ENCODE measurements around the gene CHCHD4. TPM values are rescaled to one million over a fixed set of nuclear protein-coding genes. Genes with fewer than 3 reads are reported as not detected.

Gene CHCHD4
- total RNA-seq, 1 donor from 2014 or later = 20.7 TPM

DNA sequence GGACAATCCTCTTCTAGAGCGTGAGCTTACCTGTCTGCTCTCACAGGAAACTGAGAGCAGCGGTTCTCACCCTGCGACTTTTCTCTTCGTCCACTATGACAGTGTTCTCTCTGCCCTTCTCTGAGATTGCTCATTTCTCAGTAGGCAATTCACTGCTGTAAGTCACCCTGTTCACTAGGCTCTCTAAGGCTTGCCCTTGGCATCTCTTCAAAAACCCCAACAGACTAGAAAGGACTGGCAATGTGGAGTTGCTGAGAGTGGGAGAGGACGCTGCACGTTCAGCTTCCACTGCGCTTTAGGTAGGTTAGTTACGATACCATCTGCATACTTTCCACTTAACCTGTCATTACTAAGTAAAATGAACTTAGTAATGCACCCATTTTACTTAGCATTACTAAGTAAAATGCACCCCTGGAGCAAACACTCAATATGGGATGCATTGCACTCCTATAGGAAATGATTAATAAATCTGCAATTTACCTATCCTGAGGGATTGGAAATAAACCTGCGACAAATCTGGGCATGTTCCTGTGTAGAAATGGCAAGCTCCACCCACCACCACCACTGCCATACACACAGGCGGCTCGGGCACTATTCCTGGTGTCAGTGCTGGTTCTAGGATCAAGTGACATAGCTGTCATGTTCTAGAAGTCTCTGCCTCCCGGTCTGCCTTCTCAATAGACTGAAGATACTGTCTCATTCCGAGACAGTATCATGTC lies 32.3 kb upstream of the CHCHD4 start:
- Histone ChIP-seq H3K36me3 (ENCODE audit: control insufficient read depth, insufficient read depth, low read length) (no peaks in the 10 kb centered on the region), H3K4me3 (ENCODE audit: low read depth, low read length) (no peak overlapping the region), H3K27me3 (ENCODE audit: control insufficient read depth, insufficient read depth, low read length) (no peaks in the 10 kb centered on the region)
- TF ChIP-seq, protein P1, sequence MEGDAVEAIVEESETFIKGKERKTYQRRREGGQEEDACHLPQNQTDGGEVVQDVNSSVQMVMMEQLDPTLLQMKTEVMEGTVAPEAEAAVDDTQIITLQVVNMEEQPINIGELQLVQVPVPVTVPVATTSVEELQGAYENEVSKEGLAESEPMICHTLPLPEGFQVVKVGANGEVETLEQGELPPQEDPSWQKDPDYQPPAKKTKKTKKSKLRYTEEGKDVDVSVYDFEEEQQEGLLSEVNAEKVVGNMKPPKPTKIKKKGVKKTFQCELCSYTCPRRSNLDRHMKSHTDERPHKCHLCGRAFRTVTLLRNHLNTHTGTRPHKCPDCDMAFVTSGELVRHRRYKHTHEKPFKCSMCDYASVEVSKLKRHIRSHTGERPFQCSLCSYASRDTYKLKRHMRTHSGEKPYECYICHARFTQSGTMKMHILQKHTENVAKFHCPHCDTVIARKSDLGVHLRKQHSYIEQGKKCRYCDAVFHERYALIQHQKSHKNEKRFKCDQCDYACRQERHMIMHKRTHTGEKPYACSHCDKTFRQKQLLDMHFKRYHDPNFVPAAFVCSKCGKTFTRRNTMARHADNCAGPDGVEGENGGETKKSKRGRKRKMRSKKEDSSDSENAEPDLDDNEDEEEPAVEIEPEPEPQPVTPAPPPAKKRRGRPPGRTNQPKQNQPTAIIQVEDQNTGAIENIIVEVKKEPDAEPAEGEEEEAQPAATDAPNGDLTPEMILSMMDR (IDR thresholded peaks at IDR 0.05; ENCODE audit: insufficient read depth, low read length, poor library complexity, severe bottlenecking) = no peak
- no peak for DNase-seq (ENCODE audit: low read depth)

DNA sequence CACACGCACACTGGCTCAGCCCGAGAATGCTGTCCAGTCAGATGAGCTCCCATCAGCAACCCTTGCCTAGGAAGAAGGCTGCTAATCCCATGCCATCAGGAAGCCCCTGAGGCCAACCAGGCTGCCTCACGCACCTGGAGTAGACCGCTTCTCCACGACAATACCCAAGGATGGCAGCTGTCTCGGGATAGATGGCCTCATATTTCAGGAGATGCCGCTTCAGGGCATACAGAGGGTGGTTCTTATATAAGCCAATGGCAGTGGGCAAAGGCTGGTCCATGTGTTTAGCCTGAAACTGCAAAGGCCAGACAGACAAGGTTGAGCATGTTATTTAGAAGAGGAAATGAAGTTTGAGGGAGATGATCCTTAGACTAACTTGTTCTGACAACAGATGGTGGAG lies 31.5 kb upstream of the CHCHD4 start:
- Histone ChIP-seq H3K4me3 (ENCODE audit: low read depth, low read length) (no peak overlapping the region), H3K36me3 (ENCODE audit: control insufficient read depth, insufficient read depth, low read length) (peaks cover 1% of the 10 kb centered on the region), H3K27me3 (ENCODE audit: control insufficient read depth, insufficient read depth, low read length) (no peaks in the 10 kb centered on the region)
- no peak for DNase-seq (ENCODE audit: low read depth)
- TF ChIP-seq, protein P1 (IDR thresholded peaks at IDR 0.05; ENCODE audit: insufficient read depth, low read length, poor library complexity, severe bottlenecking) = no peak

DNA sequence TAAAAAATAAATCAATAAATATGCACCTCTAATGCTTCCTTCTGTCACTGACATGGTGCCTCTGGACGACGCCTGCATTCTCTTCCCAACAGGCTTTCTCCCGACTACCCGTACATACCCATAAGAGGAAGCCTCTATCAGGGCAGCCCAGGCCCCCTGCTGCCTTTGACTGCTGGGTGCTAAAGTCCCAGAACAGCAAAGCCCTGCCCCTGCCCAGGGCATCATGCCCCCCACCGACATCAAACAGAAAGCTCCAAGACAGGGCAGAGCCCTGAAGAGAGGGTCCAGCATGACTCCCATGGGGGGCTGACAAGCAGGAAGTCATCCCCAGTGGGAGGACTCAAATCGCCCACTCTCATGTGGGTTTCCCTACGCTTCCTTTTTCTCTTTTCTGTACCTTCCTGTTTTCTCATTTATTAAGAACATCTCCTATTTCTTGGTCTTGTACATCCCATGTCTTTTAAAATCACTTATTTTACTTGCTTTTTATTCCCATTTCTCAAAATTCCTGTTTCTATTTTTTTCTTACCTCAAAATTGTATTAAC lies 30.3 kb upstream of the CHCHD4 start:
- Histone ChIP-seq H3K4me3 (ENCODE audit: low read depth, low read length) (no peak overlapping the region), H3K27me3 (ENCODE audit: control insufficient read depth, insufficient read depth, low read length) (no peaks in the 10 kb centered on the region), H3K36me3 (ENCODE audit: control insufficient read depth, insufficient read depth, low read length) (peaks cover 3% of the 10 kb centered on the region)
- DNase-seq (ENCODE audit: low read depth) = no peak
- TF ChIP-seq, protein P1 (IDR thresholded peaks at IDR 0.05; ENCODE audit: insufficient read depth, low read length, poor library complexity, severe bottlenecking) = no peak

DNA sequence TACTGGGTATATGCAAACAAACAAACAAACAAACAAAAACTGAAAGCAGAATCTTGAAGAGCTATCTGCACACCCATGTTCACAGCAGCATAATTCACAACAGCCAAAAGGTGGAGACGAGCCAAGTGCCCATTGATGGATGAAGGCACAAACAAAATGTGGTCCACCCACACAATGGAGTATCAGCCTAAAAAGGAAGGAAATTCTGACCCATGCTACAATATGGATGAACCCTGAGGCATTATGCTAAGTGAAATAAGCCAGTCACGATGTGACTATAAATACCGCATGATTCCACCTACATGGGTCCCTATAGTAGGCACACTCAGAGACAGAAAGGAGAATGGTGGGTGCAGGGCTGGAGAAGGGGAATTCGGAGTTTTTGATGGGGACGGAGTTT lies 29.6 kb upstream of the CHCHD4 start:
- TF ChIP-seq, protein P1 (IDR thresholded peaks at IDR 0.05; ENCODE audit: insufficient read depth, low read length, poor library complexity, severe bottlenecking) = no peak
- Histone ChIP-seq H3K36me3 (ENCODE audit: control insufficient read depth, insufficient read depth, low read length) (peaks cover 3% of the 10 kb centered on the region), H3K27me3 (ENCODE audit: control insufficient read depth, insufficient read depth, low read length) (no peaks in the 10 kb centered on the region), H3K4me3 (ENCODE audit: low read depth, low read length) (no peak overlapping the region)
- DNase-seq (ENCODE audit: low read depth) = no peak

DNA sequence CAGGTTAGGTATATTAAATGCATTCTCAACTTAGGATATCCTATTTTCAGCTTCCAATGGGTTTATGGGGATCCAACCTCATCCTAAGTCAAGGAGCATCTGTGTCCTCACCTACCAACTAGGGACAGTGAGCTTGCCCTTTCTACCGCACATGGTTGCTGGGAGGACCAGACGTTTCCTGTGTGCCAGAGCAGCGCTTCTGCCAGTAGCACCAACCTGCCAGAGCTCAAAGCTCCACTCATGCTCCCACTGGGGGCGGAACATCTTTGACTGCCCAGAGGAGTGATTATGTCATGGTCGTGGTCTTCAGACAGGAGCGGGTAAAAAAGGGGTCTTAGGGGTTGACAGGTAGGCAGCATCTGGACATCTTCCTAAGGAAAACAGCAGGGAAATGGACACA lies 29.0 kb upstream of the CHCHD4 start:
- TF ChIP-seq, protein P1 (IDR thresholded peaks at IDR 0.05; ENCODE audit: insufficient read depth, low read length, poor library complexity, severe bottlenecking) = no peak
- peaks cover 3% of the 10 kb centered on the region for H3K36me3 ChIP-seq (ENCODE audit: control insufficient read depth, insufficient read depth, low read length)

DNA sequence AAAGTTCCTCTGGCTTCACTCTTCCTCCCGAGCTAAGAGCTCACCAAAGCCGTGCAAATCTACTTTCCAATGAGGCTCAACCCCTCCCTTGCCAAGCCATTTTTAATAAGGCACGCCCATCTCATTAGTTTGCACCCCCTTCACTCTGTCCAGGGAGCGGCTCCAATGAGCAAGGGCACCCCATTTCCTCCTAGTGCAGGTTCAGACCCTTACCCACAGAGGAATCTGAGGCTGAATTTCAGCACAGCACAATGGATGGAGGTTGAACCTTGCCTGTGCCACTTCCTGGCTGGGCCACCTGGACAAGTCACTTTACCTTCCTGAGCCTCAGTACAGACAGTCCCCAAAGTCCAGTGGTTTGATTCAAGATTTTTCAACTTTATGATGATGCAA lies 28.3 kb upstream of the CHCHD4 start:
- TF ChIP-seq, protein P1 (IDR thresholded peaks at IDR 0.05; ENCODE audit: insufficient read depth, low read length, poor library complexity, severe bottlenecking) = no peak
- peaks cover 3% of the 10 kb centered on the region for H3K36me3 ChIP-seq (ENCODE audit: control insufficient read depth, insufficient read depth, low read length)
- no peaks in the 10 kb centered on the region for H3K27me3 ChIP-seq (ENCODE audit: control insufficient read depth, insufficient read depth, low read length)
- no peak overlapping the region for H3K4me3 ChIP-seq (ENCODE audit: low read depth, low read length)
- DNase-seq (ENCODE audit: low read depth) = no peak

More for the DNA sequence above, 29.0 kb upstream of the CHCHD4 start:
- no peak overlapping the region for H3K4me3 ChIP-seq (ENCODE audit: low read depth, low read length)
- H3K27me3 ChIP-seq (ENCODE audit: control insufficient read depth, insufficient read depth, low read length) = no peaks in the 10 kb centered on the region
- no peak for DNase-seq (ENCODE audit: low read depth)

Measured in kidney epithelial cell (primary cell).